Measurements from ENCODE around the gene KRTAP9-7.

Gene KRTAP9-7

GRCh38 chr17:41318231-41318630 lies 42.7 kb downstream of the KRTAP9-7 start:
- Histone ChIP-seq H3K4me3 (ENCODE audit: low read depth, low read length) (no peak overlapping the region), H3K27me3 (ENCODE audit: insufficient read depth, low read depth, severe bottlenecking) (peaks cover 91% of the 10 kb centered on the region), H3K27ac (no peak overlapping the region), H3K36me3 (no peaks in the 10 kb centered on the region), H3K9me3 (ENCODE audit: severe bottlenecking) (peaks cover 18% of the 10 kb centered on the region)
- TF ChIP-seq, protein P1, sequence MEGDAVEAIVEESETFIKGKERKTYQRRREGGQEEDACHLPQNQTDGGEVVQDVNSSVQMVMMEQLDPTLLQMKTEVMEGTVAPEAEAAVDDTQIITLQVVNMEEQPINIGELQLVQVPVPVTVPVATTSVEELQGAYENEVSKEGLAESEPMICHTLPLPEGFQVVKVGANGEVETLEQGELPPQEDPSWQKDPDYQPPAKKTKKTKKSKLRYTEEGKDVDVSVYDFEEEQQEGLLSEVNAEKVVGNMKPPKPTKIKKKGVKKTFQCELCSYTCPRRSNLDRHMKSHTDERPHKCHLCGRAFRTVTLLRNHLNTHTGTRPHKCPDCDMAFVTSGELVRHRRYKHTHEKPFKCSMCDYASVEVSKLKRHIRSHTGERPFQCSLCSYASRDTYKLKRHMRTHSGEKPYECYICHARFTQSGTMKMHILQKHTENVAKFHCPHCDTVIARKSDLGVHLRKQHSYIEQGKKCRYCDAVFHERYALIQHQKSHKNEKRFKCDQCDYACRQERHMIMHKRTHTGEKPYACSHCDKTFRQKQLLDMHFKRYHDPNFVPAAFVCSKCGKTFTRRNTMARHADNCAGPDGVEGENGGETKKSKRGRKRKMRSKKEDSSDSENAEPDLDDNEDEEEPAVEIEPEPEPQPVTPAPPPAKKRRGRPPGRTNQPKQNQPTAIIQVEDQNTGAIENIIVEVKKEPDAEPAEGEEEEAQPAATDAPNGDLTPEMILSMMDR (IDR thresholded peaks at IDR 0.05; ENCODE audit: low read depth, low read length): no peak
- DNase-seq: no peak

GRCh38 chr17:41322094-41322902 lies 46.8 kb downstream of the KRTAP9-7 start:
- no peak for DNase-seq
- TF ChIP-seq, protein P1 (IDR thresholded peaks at IDR 0.05; ENCODE audit: low read depth, low read length): peak; percentile 91
- Histone ChIP-seq H3K27me3 (ENCODE audit: insufficient read depth, low read depth, severe bottlenecking) (peaks cover 92% of the 10 kb centered on the region), H3K27ac (no peak overlapping the region), H3K4me3 (ENCODE audit: low read depth, low read length) (no peak overlapping the region), H3K9me3 (ENCODE audit: severe bottlenecking) (peaks cover 18% of the 10 kb centered on the region), H3K36me3 (no peaks in the 10 kb centered on the region)

GRCh38 chr17:41322903-41323895 lies 47.7 kb downstream of the KRTAP9-7 start:
- TF ChIP-seq, protein P1 (IDR thresholded peaks at IDR 0.05; ENCODE audit: low read depth, low read length): no peak
- no peak for DNase-seq
- no peaks in the 10 kb centered on the region for H3K36me3 ChIP-seq
- peaks cover 92% of the 10 kb centered on the region for H3K27me3 ChIP-seq (ENCODE audit: insufficient read depth, low read depth, severe bottlenecking)
- H3K9me3 ChIP-seq (ENCODE audit: severe bottlenecking): peaks cover 18% of the 10 kb centered on the region
- H3K27ac ChIP-seq: no peak overlapping the region
- H3K4me3 ChIP-seq (ENCODE audit: low read depth, low read length): no peak overlapping the region

GRCh38 chr17:41324180-41325075 lies 48.9 kb downstream of the KRTAP9-7 start:
- no peak overlapping the region for H3K27ac ChIP-seq
- no peak overlapping the region for H3K4me3 ChIP-seq (ENCODE audit: low read depth, low read length)
- H3K9me3 ChIP-seq (ENCODE audit: severe bottlenecking): peaks cover 16% of the 10 kb centered on the region
- no peaks in the 10 kb centered on the region for H3K36me3 ChIP-seq
- TF ChIP-seq, protein P1 (IDR thresholded peaks at IDR 0.05; ENCODE audit: low read depth, low read length): peak; percentile 57
- peaks cover 94% of the 10 kb centered on the region for H3K27me3 ChIP-seq (ENCODE audit: insufficient read depth, low read depth, severe bottlenecking)
- DNase-seq: no peak

- Histone ChIP-seq H3K9me3 (ENCODE audit: severe bottlenecking) (peaks cover 9% of the 10 kb centered on the region), H3K36me3 (no peaks in the 10 kb centered on the region), H3K27ac (no peak overlapping the region), H3K27me3 (ENCODE audit: insufficient read depth, low read depth, severe bottlenecking) (peaks cover 92% of the 10 kb centered on the region), H3K4me3 (ENCODE audit: low read depth, low read length) (no peak overlapping the region)
- no peak for DNase-seq
- TF ChIP-seq, protein P1 (IDR thresholded peaks at IDR 0.05; ENCODE audit: low read depth, low read length): no peak
Observed at GRCh38 chr17:41325126-41325525, 49.6 kb downstream of the KRTAP9-7 start.

Measured in WERI-Rb-1 (cell line).